ENCODE measurements around the gene DPP6.

DNA sequence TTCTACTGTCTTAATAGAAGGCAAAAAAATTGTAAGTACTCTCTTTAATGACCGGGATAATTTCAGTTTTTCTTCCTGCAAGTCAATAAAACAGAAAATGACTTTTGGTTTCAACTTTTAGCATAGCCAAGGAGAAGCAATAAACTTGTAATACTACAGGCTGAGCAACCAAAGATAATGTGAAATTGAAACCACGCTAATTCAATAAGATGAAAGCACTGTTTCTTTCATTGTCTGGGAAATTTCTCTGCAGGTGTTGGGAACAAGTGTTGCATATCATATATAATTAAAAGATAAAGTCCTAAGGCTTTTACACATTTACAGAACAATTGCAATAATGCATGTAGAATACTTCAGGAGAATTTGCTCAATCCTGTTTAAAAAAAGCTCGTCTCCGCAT, 488.4 kb downstream of the DPP6 start:
- TF ChIP-seq, protein P1, sequence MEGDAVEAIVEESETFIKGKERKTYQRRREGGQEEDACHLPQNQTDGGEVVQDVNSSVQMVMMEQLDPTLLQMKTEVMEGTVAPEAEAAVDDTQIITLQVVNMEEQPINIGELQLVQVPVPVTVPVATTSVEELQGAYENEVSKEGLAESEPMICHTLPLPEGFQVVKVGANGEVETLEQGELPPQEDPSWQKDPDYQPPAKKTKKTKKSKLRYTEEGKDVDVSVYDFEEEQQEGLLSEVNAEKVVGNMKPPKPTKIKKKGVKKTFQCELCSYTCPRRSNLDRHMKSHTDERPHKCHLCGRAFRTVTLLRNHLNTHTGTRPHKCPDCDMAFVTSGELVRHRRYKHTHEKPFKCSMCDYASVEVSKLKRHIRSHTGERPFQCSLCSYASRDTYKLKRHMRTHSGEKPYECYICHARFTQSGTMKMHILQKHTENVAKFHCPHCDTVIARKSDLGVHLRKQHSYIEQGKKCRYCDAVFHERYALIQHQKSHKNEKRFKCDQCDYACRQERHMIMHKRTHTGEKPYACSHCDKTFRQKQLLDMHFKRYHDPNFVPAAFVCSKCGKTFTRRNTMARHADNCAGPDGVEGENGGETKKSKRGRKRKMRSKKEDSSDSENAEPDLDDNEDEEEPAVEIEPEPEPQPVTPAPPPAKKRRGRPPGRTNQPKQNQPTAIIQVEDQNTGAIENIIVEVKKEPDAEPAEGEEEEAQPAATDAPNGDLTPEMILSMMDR (IDR thresholded peaks at IDR 0.05; ENCODE audit: poor library complexity) = no peak
- no peak for TF ChIP-seq EZH2 (IDR thresholded peaks at IDR 0.05; ENCODE audit: borderline replicate concordance)
